ENCODE results near the gene TOPAZ1. TPM values are rescaled to one million over a fixed set of nuclear protein-coding genes. Genes with fewer than 3 reads are reported as not detected.
"Not testable (repeated sequence)": the region's sequence is repeated elsewhere in the genome, so short reads cannot be mapped to it uniquely, and the experiment has no call there.

TOPAZ1 gene
- total RNA-seq, 2 donors from 2014 or later, result not detected

DNA sequence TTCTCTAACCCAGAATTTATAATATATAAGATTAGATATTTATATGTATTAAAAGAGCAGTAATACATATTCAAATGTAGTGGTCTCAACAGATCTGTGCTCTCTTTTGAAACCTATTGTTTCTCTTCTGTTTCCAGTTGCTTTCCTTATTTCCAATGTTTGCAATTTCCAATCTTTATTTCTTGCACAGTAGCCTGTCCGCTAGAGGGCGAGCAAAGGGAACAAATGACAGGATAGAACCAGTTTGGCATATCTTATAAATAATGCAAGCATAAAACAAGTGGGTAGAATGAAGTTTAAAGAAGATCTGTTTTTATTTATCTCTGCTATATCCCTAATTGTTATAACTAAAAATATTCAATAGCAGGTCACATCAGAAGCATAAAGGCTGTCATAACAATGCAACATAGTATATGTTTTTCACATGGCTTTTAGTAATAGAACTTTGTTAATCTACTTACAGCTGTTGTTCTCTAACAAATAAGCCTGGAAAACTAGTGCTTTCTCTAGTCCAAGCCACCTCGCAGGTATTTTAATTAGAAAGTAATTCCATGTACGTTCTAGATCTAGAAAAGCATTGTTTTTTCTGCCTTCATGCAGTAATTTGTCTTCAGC lies 81.8 kb downstream of the TOPAZ1 start:
- intact Hi-C loops (cut with DNase I), result no loop called here
- DNase-seq (ENCODE audit: low spot score), result peak; percentile 79

DNA sequence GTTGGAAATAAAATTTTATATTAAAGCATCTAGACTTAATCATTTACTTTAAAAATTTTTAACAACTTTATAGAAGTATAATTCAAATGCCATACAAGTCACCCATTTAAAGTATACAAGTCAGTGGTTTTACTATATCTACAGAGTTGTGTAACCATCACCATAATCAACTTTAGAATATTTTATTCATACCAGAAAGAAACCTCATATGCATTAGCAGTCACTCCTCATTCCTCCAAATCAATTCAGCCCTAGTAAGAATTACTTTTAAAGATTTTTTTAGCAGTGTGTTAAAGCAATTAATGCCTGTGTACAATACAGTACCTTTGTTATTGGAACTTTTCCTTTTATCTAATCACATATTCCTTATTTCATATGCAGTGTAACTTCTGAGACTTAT lies 82.9 kb downstream of the TOPAZ1 start:
- DNase-seq (ENCODE audit: low spot score), result no peak
- intact Hi-C loops (cut with DNase I), result no loop called here

DNA sequence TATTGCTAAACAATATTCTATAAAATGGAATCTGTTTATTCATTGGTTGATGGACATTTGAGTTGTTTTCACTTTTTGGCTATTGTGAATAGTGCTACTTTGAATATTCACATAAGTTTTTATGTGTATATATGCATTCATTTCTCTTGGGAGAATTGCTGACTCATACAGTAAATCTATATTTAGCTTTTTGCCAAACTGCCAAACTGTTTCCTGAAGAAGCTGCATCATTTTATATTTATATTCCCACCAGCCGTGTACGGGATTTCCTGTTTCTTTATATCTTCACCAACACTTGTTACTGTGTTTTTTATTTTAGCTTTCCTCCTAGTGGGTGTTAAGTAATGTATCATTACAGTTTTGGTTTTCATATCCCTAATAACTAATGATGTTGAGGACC lies 84.3 kb downstream of the TOPAZ1 start:
- intact Hi-C loops (cut with DNase I), result no loop called here
- no peak for DNase-seq (ENCODE audit: low spot score)

DNA sequence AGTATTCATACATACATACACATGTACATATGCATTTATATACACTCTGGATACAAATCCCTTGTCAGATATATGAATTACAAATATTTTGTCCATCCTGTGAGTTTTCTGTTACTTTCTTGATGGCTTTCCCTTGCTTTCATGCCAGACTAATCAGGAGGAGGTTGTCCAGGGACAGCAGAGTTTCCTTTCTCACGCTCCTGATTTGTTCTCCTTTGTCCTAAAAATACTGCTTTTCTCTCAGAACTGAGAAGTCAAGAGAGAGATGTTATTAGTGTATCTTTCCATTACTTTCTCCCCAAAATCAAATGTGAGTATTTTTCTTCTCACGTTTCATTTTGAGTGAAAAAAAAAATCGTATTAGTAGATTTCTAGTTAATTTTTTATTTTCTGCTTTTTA lies 84.8 kb downstream of the TOPAZ1 start:
- intact Hi-C loops (cut with DNase I), result no loop called here

DNA sequence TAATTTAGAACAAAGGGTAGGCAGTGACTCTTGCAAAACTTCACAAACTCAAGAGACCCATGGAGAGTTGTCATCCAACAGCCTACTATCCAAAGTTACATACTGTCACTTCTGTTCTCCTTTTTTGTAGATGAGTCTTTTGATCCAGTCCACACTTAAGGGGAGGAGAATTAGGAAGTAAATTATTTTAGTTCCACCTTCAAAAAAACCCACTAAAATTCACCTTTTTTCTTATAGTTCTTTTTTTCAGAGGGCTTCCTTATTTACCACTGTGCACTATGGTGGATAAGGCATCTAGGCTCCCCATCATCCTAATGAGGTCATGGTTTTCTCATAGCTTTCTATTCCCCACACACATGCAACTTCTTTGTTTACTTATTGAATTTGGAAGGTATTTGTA lies 88.3 kb downstream of the TOPAZ1 start:
- intact Hi-C loops (cut with DNase I), result no loop called here
- DNase-seq (ENCODE audit: low spot score), result no peak

More for the DNA sequence above, 84.8 kb downstream of the TOPAZ1 start:
- no peak for DNase-seq (ENCODE audit: low spot score)

DNA sequence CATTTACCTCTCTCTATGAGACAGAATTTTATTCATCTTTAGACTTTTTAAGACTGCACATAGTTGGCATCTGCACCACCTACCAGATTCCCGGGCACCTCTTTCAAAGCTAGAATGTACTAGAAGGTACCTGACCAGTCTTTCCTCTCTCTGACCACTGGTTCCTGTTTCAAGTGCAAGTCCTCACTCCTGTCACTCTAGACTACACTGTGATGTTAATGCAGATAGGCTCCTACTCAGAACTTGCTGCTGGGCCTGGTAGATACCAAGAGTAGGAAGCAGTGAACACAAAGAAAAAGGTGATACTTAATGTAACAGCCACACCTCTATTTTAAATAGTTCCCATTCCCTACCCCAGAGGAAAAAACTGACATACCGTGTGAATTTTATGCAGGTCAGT lies 88.8 kb downstream of the TOPAZ1 start:
- intact Hi-C loops (cut with DNase I), result no loop called here
- no peak for DNase-seq (ENCODE audit: low spot score)

DNA sequence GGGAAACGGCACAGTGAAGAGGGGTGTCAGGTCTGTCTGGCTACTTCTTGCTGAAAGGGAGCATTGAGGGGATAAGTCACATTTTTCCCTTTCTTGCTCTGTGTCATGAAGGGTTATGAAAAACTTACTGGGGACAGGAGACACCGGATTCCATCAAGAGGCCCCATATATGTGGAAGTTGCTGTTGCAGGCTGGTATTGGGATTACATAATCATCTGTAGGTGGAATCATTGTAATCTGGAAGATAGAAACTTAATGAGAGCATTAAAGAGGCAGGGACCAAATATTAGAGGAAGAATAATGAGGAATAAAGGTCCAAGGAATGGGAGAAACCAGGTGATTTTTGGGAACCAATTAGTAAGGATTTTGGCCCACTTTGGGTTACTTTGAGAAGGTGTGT lies 92.6 kb downstream of the TOPAZ1 start:
- intact Hi-C loops (cut with DNase I), result no loop called here

DNA sequence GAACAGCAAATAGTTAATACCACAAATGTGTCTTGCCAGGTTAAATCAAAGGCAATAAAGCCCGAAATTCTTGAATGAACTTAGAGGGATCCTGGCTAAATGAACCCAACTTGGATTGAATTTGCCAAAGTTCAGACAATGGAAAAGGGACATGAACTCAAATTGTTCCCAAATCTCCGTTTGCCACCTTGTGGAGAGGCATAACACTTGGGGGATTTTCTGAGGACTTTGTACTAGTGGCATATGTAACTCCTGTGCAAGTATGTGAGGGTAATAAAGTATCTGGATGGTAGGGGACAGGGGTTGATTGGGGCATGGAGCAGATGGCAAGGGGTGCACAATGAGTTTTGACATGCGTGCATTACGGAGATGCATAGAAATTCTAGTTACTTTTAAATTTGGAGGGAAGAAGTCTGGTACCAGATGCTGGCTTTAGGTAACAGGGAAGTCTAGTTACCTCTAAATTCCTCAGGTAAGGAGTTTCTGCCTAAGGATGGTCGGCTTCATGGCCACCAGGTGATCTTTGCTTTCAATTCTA lies 95.6 kb downstream of the TOPAZ1 start:
- DNase-seq (ENCODE audit: low spot score), result no peak
- intact Hi-C loops (cut with DNase I), result no loop called here

More for the DNA sequence above, 92.6 kb downstream of the TOPAZ1 start:
- DNase-seq (ENCODE audit: low spot score), result no peak

DNA sequence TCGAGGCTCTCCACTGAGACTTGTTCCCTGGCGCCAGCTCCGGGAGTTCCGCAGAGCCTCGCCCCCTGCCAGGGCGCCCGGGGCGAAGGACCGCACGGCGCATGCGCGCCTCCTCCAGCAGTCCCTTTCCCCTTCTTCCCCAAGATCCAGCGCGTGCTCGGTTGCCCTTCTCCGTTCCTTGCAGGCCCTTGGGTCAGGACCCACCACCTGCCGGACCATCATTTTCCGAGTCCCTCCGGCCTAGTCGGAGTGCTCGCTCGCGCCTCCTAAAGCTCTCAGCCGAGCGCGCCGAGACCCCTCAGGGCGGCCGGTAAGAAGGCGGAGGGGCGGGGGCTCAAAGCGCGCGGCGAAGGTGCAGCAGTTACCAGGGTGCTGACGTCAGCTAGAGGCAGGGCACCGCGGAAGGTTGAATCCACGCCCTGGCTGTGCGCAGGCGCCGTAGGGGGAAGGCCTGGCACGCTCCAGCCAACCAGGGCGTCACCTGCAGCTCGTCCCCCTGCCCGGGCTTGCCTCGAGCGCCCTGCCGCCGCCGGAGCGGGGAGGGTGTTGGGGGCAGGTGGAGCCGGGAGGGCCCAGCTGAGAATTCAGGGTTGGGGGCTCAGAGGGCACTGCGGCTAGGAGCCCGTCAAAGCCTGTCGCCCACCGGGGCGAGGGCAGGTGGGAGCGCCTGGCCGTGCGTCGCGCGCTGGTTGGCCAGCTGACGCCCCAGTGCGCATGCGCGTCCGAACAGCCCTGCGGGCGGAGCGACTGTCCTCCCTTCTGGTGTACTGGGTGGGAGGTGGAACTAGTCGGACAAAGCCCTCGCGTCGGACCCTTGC lies 96.5 kb downstream of the TOPAZ1 start, which contains the start of gene TCAIM:
Gene TCAIM, plus strand, starts transcription at position 757 of the 818 bp plus-strand sequence. CDS start 16,017 bp downstream, outside the sequence.
- intact Hi-C loops (cut with DNase I), result no loop called here
- DNase-seq (ENCODE audit: low spot score), result peak; percentile 99

DNA sequence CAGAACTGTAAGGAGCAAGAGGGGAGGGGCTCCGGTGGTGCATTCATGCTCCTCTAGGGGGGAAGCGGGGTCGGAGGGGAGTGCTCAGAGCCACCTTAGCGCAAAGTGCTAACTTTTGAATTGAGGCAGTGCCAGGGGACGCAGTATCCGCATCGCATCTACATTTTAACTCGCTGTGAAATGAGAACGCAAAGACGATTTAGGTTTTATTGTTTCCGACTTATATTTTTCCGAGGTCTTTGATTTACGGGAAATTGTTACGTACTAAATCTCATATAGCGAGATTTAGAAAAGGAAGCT lies 97.1 kb downstream of the TOPAZ1 start:
- DNase-seq (ENCODE audit: low spot score), result no peak
- intact Hi-C loops (cut with DNase I), result no loop called here

DNA sequence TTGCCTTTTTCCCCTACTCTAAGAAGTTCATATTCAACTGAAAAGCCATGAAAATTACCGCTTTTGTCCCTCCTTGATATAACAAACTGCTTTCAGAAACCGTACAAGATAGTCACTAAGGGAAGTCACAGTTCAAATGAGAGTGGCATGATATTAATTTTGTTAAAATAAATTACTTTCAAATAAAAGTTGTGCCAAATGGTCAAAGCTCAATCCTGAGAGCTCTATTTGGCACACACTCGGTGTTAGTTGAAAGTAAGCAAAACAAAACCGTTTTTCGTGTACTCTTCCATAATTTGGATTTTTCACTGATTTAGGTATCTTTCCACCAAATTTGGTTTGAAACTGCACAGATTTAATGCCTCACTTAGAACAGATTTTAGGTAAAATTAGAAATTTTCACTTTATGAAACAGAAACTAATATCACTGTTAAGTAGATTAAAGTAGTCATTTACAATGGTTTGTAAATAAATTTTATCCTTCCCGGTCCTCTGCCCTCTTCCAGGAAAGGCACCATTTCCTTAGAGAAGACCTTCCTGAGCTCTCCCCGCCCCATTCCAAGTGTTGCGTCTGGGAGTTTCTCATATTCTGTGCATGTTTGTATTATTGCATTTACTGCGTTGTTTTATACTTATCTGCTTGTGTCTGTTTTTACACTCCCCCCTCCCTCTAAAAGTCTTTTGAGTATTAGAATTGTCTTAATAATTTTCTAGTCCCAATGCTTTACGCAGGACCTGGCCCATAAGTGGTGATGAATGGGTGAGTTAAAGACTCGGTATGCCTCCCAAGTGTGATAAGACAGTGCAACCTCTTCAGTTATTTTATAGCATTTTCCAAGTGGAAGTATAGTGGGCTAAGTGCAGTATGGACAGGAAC lies 97.7 kb downstream of the TOPAZ1 start:
- intact Hi-C loops (cut with DNase I), result no loop called here
- no peak for DNase-seq (ENCODE audit: low spot score)

DNA sequence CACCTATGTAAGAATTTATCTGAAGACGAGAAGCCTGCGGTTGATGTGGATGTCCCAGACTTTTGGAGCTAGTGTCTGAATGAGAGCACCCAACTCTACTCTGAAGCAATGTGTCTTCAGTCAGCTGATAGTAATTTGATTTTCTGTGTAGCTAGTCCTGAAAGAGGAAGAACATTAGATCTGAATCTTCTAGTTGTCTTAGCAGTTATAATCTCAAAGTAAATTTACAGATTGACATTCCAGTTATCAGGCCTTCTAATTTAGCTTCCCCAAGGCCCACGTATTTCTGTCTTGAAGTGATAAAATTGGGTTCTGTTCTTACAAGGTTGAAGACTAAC lies 98.3 kb downstream of the TOPAZ1 start:
- DNase-seq (ENCODE audit: low spot score), result no peak
- intact Hi-C loops (cut with DNase I), result no loop called here

DNA sequence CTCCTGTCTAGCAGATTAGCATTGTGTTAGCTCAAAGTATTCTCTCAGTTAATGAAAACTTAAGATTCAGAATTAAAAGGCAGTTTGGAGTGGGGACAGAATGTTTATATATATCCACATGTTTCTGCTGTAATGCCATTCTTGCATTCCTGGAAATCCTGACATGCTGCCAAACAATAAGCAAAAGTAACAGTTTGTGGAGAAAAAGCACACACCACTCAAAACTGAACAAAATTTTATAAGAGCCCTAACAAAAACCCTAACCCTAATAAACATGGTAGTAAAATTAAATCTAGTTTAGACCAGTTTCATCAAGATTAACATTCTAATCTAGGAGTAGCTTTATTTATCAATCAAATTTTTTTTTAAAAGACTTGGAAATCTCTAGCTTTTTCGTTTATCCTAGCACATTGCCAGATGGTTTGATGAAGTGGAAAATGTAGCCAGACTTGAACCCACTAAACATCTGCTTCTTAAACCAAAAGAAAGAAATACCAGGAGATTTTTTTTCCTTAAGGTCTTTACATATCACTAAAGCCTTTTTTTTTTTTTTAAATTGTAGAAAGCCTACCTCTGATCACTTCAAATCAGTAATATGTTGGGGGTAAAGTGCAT lies 100.6 kb downstream of the TOPAZ1 start:
- intact Hi-C loops (cut with DNase I), result no loop called here

DNA sequence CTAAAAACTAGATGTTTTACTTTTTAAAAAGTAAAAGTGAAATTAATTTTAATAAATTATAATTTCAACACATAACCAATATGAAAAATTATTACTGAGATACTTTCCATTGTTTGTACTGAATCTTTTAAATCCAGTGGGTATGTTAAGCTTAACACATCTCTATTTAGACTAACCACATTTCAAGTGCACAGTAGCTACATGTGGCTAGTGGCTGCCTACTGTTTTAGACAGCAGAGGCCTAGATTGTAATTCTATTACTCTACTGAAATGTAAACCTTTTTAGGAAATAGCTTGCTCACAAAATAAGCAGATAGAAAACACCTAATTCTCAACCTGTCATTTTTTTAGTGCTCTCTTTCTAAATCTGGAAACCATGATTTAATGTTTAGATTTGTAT lies 101.7 kb downstream of the TOPAZ1 start:
- DNase-seq (ENCODE audit: low spot score), result no peak
- intact Hi-C loops (cut with DNase I), result no loop called here

More for the DNA sequence above, 100.6 kb downstream of the TOPAZ1 start:
- DNase-seq (ENCODE audit: low spot score), result no peak

DNA sequence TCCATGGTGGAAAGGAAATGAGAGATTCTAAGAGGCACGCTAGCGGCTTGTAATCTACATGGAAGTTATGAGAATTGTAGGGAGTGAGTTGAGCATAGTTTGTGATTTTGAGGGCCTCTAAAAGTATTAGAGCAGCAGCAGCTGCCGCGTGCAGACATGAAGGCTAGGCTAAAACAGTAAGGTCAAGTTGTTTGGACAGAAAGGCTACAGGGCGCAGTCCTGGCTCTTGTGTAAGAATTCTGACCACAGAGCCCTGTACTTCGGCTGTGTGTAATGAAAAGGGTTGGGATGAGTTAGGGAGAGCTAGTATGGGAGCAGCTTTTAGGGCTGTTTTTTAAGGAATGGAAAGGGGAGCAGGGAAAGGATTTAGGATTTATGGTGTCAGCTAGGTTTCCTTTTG lies 104.9 kb downstream of the TOPAZ1 start:
- DNase-seq (ENCODE audit: low spot score); intact Hi-C loops (cut with DNase I): not testable (repeated sequence)

DNA sequence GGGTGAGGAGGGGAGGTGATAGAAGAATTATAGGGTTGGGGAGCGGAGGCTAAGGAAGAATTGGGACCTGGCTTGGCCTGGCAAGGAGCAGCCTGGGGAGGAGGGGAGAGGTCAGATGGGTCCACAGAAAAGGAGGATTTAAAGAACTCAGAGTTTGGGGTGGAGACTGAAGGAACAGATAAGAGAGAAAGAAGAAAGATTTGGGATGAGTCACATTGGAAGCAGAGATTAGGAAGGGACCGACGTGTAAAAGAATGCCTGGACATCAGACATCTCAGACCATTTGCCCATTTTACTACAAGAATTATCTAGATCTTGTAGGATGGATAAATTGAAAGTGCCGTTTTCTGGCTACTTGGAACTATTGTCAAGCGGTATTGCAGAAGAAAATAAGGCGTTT lies 107.3 kb downstream of the TOPAZ1 start:
- intact Hi-C loops (cut with DNase I), result no loop called here
- DNase-seq (ENCODE audit: low spot score), result no peak

DNA sequence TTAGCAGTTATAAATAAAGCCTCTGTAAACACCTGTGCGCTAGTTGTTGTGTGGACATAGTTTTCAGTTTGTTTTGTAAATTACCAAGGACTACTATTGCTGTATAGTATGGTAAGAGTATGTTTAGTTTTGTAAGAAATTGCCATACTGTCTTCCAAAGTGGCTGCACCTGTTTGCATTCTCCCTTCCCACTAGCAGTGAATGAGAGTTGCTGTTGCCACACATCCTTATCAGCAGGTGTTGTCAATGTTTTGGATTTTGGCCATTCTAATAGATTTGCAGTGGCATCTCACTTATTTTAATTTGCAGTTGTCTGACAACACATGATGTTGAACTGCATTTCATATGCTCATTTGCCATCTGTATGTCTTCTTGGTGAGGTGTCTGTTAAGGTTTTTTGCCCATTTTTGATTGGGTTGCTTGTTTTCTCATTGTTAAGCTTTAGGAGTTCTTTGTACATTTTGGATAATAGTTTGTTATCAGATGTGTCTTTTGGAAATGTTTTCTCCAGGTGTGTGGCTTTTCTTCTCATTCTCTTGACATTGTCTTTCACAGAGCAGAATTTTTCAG lies 111.8 kb downstream of the TOPAZ1 start:
- no peak for DNase-seq (ENCODE audit: low spot score)
- intact Hi-C loops (cut with DNase I), result no loop called here

DNA sequence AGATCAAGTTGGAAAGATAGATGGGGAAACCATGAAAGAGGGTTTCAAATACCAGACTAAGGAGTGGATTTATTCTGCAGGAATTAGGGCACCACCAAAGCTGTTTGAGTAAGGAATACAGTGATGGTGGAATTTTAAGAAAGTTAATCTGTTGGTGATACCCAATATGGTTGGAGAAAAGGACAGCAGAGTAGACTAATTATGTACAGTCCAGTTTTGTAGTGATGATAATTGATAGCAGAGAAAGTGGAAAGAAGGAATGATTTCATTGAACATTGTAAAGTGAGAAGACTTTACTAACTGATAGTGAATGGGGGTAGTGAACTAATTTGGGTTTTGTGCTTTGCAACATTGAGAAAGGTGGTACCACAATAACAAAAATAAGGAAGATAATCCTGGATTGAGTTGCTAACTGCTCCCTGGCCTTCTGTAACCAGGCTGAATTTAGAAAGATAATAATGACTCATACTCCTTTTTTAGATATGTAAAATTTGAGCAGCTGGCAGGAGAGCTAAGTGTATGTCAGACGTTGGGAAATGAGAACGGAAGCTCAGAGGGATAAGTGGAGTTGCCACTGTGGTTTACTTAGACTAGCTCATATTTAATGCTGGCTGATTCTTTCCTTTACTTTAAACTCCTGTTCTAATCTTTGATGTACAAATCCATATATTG lies 113.8 kb downstream of the TOPAZ1 start:
- DNase-seq (ENCODE audit: low spot score), result no peak
- intact Hi-C loops (cut with DNase I), result no loop called here
